Liver (tissue), 9 donors: ENCODE data around the gene OPN4. TPM values are rescaled to one million over a fixed set of nuclear protein-coding genes. Genes with fewer than 3 reads are reported as not detected.

ENCODE experiments used
- DNase-seq: peaks from one replicate; pipeline ENCODE4 v3.0.0-alpha.2; 2017; ENCODE audit warnings: low spot score
- H3K27ac ChIP-seq, 2 donors: one replicate each; pipeline ENCODE4 v1.7.0; 2013; ENCODE audit warnings: inconsistent platforms in 2 of 2, low read length in 2 of 2, control low read depth in 1 of 2, low read depth in 1 of 2, mild to moderate bottlenecking in 1 of 2
- H3K27me3 ChIP-seq, 4 donors: one replicate each; pipeline versions ENCODE4 v1.6.1 to v1.7.0; 2013; ENCODE audit warnings: low read length in 3 of 4, inconsistent platforms in 1 of 4, mild to moderate bottlenecking in 1 of 4, moderate library complexity in 1 of 4; ENCODE audit not compliant: control insufficient read depth in 4 of 4, insufficient read depth in 4 of 4
- H3K36me3 ChIP-seq, 4 donors: one replicate each; pipeline versions ENCODE4 v1.6.1 to v1.7.0; 2013; ENCODE audit warnings: low read length in 3 of 4, mild to moderate bottlenecking in 3 of 4, low read depth in 1 of 4, moderate library complexity in 1 of 4; ENCODE audit not compliant: control insufficient read depth in 4 of 4, insufficient read depth in 3 of 4
- H3K4me1 ChIP-seq, 4 donors: one replicate each; pipeline versions ENCODE4 v1.6.1 to v1.7.0; 2013; ENCODE audit warnings: low read length in 3 of 4, mild to moderate bottlenecking in 3 of 4, moderate library complexity in 1 of 4; ENCODE audit not compliant: control insufficient read depth in 4 of 4, insufficient read depth in 4 of 4
- H3K4me3 ChIP-seq, 3 donors: one replicate each; pipeline versions ENCODE4 v1.6.1 to v1.7.0; 2013; ENCODE audit warnings: low read length in 3 of 3, control low read depth in 1 of 3, low read depth in 1 of 3, mild to moderate bottlenecking in 1 of 3
- H3K9ac ChIP-seq, 2 donors: one replicate each; pipeline ENCODE4 v1.7.0; 2013; ENCODE audit warnings: low read length in 2 of 2, mild to moderate bottlenecking in 2 of 2, moderate library complexity in 2 of 2, control low read depth in 1 of 2, low read depth in 1 of 2
- H3K9me3 ChIP-seq, 4 donors: one replicate each; pipeline versions ENCODE4 v1.6.1 to v1.7.0; 2013; ENCODE audit warnings: low read length in 3 of 4; ENCODE audit not compliant: control insufficient read depth in 4 of 4
- CTCF ChIP-seq: fragments of 150-350 bp; IDR thresholded peaks from 2 replicates; pipeline ENCODE4 v1.5.1; 2017; ENCODE audit warnings: improper control_type of control experiment, low read depth, low read length; ENCODE audit not compliant: missing input control
- EGR1 ChIP-seq, 2 donors: IDR thresholded peaks; 2 replicates each; pipeline ENCODE4 v1.6.1; 2016 to 2018; ENCODE audit warnings: antibody characterized with exemption in 2 of 2, low read depth in 2 of 2
- FOXA1 ChIP-seq: IDR thresholded peaks from 2 replicates; pipeline ENCODE4 v1.6.1; 2016; ENCODE audit warnings: antibody characterized with exemption
- FOXA2 ChIP-seq: IDR thresholded peaks from 2 replicates; pipeline ENCODE4 v1.6.1; 2016; ENCODE audit warnings: antibody characterized with exemption
- GABPA ChIP-seq, 2 donors: IDR thresholded peaks in 1 of 2; conservative IDR thresholded peaks in 1 of 2; 2 replicates each; pipeline ENCODE4 v1.6.1; 2016; ENCODE audit warnings: antibody characterized with exemption in 2 of 2, mild to moderate bottlenecking in 1 of 2, moderate library complexity in 1 of 2
- HNF4G ChIP-seq: IDR thresholded peaks from 2 replicates; pipeline ENCODE4 v1.6.1; 2016; ENCODE audit warnings: antibody characterized with exemption
- NR2F2 ChIP-seq: IDR thresholded peaks from 2 replicates; pipeline ENCODE4 v1.6.1; 2016; ENCODE audit warnings: antibody characterized with exemption
- RAD21 ChIP-seq, 2 donors: IDR thresholded peaks; 2 replicates each; pipeline ENCODE4 v1.6.1; 2016; ENCODE audit warnings: antibody characterized with exemption in 2 of 2, mild to moderate bottlenecking in 2 of 2
- RXRA ChIP-seq, 2 donors: IDR thresholded peaks; 2 replicates each; pipeline ENCODE4 v1.6.1; 2017 to 2018; ENCODE audit warnings: antibody characterized with exemption in 2 of 2, mild to moderate bottlenecking in 1 of 2
- TAF1 ChIP-seq: conservative IDR thresholded peaks from 2 replicates; pipeline ENCODE4 v1.6.1; 2016; ENCODE audit warnings: antibody characterized with exemption, mild to moderate bottlenecking
- YY1 ChIP-seq: IDR thresholded peaks from 2 replicates; pipeline ENCODE4 v1.6.1; 2016; ENCODE audit warnings: antibody characterized with exemption, mild to moderate bottlenecking
- WGBS: extraction: QIAGEN DNeasy Blood & Tissue Kit; methylation state at CpG from one replicate; pipeline ENCODE4 v1.1.7; 2013; 5-methylcytosine and 5-hydroxymethylcytosine counted together
- polyA plus RNA-seq, 2 donors: library from polyadenylated mRNA; stranded (reverse) in 1 of 2; unstranded in 1 of 2; fragments of 200-250 nt in 1 of 2; fragments of >200 nt in 1 of 2; fragmentation: Nextera tagmentation in 1 of 2; extraction: Ambion mirVana in 1 of 2; gene quantifications; one replicate each; pipeline versions ENCODE4 v1.2.1 to v1.2.3, GENCODE V29; 2013 to 2015
- total RNA-seq, 2 donors: library from RNA; depleted of rRNA; stranded (reverse); fragments of >200 nt; gene quantifications; one replicate each; pipeline ENCODE4 v1.2.3, GENCODE V29; 2014
- TF ChIP-seq, protein P1 (sequence below): IDR thresholded peaks from 2 replicates; pipeline ENCODE4 v1.6.1; 2016; ENCODE audit warnings: antibody characterized with exemption
- TF ChIP-seq, protein P2 (sequence below): IDR thresholded peaks from 2 replicates; pipeline ENCODE4 v1.6.1; 2016; ENCODE audit warnings: antibody characterized with exemption
- TF ChIP-seq, protein P3 (sequence below): IDR thresholded peaks from 2 replicates; pipeline ENCODE4 v1.6.1; 2016; ENCODE audit warnings: antibody characterized with exemption, mild to moderate bottlenecking
- TF ChIP-seq, protein P4 (sequence below): IDR thresholded peaks from 2 replicates; pipeline ENCODE4 v1.6.1; 2016; ENCODE audit warnings: antibody characterized with exemption
- donor health status: healthy.
- donor health status: healthy.
- donor health status: healthy.
- donor health status: healthy.
- donor health status: healthy.

Gene OPN4
- total and polyA plus RNA-seq, 4 donors, result not detected

- no peak for DNase-seq
- Histone ChIP-seq H3K4me3 (no peak overlapping the region), H3K27ac (no peak overlapping the region), H3K9me3 (no peaks in the 10 kb centered on the region), H3K4me1 (no peaks in the 10 kb centered on the region), H3K9ac (no peak overlapping the region), H3K36me3 (no peaks in the 10 kb centered on the region), H3K27me3 (no peaks in the 10 kb centered on the region)
- TF ChIP-seq, protein P1, sequence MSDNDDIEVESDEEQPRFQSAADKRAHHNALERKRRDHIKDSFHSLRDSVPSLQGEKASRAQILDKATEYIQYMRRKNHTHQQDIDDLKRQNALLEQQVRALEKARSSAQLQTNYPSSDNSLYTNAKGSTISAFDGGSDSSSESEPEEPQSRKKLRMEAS, result no peak
- TF ChIP-seq, protein P2, sequence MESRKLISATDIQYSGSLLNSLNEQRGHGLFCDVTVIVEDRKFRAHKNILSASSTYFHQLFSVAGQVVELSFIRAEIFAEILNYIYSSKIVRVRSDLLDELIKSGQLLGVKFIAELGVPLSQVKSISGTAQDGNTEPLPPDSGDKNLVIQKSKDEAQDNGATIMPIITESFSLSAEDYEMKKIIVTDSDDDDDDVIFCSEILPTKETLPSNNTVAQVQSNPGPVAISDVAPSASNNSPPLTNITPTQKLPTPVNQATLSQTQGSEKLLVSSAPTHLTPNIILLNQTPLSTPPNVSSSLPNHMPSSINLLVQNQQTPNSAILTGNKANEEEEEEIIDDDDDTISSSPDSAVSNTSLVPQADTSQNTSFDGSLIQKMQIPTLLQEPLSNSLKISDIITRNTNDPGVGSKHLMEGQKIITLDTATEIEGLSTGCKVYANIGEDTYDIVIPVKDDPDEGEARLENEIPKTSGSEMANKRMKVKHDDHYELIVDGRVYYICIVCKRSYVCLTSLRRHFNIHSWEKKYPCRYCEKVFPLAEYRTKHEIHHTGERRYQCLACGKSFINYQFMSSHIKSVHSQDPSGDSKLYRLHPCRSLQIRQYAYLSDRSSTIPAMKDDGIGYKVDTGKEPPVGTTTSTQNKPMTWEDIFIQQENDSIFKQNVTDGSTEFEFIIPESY, result no peak
- TF ChIP-seq RXRA (IDR thresholded peaks at IDR 0.05) (no peak), YY1 (no peak)
Measured at GRCh38 chr10:86609920-86610319, 44.4 kb upstream of the OPN4 start.

GRCh38 chr10:86611386-86611785, 43.0 kb upstream of the OPN4 start:
- TF ChIP-seq, protein P3, sequence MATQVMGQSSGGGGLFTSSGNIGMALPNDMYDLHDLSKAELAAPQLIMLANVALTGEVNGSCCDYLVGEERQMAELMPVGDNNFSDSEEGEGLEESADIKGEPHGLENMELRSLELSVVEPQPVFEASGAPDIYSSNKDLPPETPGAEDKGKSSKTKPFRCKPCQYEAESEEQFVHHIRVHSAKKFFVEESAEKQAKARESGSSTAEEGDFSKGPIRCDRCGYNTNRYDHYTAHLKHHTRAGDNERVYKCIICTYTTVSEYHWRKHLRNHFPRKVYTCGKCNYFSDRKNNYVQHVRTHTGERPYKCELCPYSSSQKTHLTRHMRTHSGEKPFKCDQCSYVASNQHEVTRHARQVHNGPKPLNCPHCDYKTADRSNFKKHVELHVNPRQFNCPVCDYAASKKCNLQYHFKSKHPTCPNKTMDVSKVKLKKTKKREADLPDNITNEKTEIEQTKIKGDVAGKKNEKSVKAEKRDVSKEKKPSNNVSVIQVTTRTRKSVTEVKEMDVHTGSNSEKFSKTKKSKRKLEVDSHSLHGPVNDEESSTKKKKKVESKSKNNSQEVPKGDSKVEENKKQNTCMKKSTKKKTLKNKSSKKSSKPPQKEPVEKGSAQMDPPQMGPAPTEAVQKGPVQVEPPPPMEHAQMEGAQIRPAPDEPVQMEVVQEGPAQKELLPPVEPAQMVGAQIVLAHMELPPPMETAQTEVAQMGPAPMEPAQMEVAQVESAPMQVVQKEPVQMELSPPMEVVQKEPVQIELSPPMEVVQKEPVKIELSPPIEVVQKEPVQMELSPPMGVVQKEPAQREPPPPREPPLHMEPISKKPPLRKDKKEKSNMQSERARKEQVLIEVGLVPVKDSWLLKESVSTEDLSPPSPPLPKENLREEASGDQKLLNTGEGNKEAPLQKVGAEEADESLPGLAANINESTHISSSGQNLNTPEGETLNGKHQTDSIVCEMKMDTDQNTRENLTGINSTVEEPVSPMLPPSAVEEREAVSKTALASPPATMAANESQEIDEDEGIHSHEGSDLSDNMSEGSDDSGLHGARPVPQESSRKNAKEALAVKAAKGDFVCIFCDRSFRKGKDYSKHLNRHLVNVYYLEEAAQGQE, result no peak
- TF ChIP-seq, protein P4, sequence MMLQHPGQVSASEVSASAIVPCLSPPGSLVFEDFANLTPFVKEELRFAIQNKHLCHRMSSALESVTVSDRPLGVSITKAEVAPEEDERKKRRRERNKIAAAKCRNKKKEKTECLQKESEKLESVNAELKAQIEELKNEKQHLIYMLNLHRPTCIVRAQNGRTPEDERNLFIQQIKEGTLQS, result no peak
- TF ChIP-seq FOXA1 (no peak), HNF4G (no peak), YY1 (no peak), NR2F2 (no peak)
- 97% methylated on average over 1 of the region's 1 CpG for WGBS
- no peak overlapping the region for H3K9ac ChIP-seq

GRCh38 chr10:86613096-86613495, 41.3 kb upstream of the OPN4 start:
- H3K9me3 ChIP-seq, result no peaks in the 10 kb centered on the region
- 88% methylated on average over 5 of the region's 5 CpGs for WGBS
- H3K4me3 ChIP-seq, result no peak overlapping the region
- H3K36me3 ChIP-seq, result no peaks in the 10 kb centered on the region
- H3K9ac ChIP-seq, result no peak overlapping the region
- H3K4me1 ChIP-seq, result no peaks in the 10 kb centered on the region
- no peaks in the 10 kb centered on the region for H3K27me3 ChIP-seq
- DNase-seq, result no peak
- no peak overlapping the region for H3K27ac ChIP-seq
- TF ChIP-seq RAD21 (IDR thresholded peaks at IDR 0.05) (no peak), TAF1 (no peak), FOXA1 (no peak), NR2F2 (no peak), CTCF (no peak), EGR1 (IDR thresholded peaks at IDR 0.05; ENCODE audit: low read depth in 2 of 2) (no peak), FOXA2 (no peak), GABPA (IDR thresholded peaks at IDR 0.05 in 1 of 2, conservative IDR thresholded peaks at IDR 0.05 in 1 of 2) (no peak)
- TF ChIP-seq, protein P3, result no peak
- TF ChIP-seq, protein P1, result no peak

More at GRCh38 chr10:86611386-86611785, 43.0 kb upstream of the OPN4 start:
- DNase-seq, result no peak
- Histone ChIP-seq H3K27ac (no peak overlapping the region), H3K36me3 (no peaks in the 10 kb centered on the region), H3K27me3 (no peaks in the 10 kb centered on the region), H3K4me3 (no peak overlapping the region), H3K9me3 (no peaks in the 10 kb centered on the region), H3K4me1 (no peaks in the 10 kb centered on the region)
